Transverse colon (tissue), 4 donors: ENCODE measurements around the gene CIC. TPM values are rescaled to one million over a fixed set of nuclear protein-coding genes. Genes with fewer than 3 reads are reported as not detected.

ENCODE experiments used
- DNase-seq: peaks from one replicate; pipeline ENCODE4 v3.0.0-alpha.2; 2019
- H3K27ac ChIP-seq, 4 donors: fragments of 200-600 bp; sonication (generic); 2 replicates each; pipeline ENCODE4 v1.5.1; 2016 to 2018; ENCODE audit warnings: inconsistent platforms in 4 of 4
- H3K27me3 ChIP-seq: fragments of 200-600 bp; sonication (generic); 2 replicates; pipeline ENCODE4 v1.5.1; 2017; ENCODE audit warnings: inconsistent platforms
- H3K36me3 ChIP-seq, 4 donors: fragments of 200-600 bp; sonication (generic); 2 replicates each; pipeline ENCODE4 v1.5.1; 2017 to 2019; ENCODE audit warnings: inconsistent platforms in 4 of 4
- H3K4me1 ChIP-seq, 4 donors: fragments of 200-600 bp; sonication (generic); 2 replicates each; pipeline ENCODE4 v1.5.1; 2017 to 2020; ENCODE audit warnings: inconsistent platforms in 4 of 4
- H3K4me3 ChIP-seq, 4 donors: fragments of 200-600 bp; sonication (generic); 1 replicate in 1 of 4; 2 replicates in 3 of 4; pipeline versions ENCODE4 v1.5.1 to v1.6.1; 2017 to 2019; ENCODE audit warnings: inconsistent platforms in 4 of 4
- H3K9me3 ChIP-seq, 2 donors: fragments of 200-600 bp; sonication (generic); 2 replicates each; pipeline ENCODE4 v1.5.1; 2017 to 2019; ENCODE audit warnings: inconsistent platforms in 2 of 2
- CTCF ChIP-seq, 5 experiments: fragments of 200-600 bp in 3 of 5; fragments of 450-650 bp in 2 of 5; sonication (generic) in 3 of 5; IDR thresholded peaks; 1 replicate in 2 of 5; 2 replicates in 3 of 5; pipeline ENCODE4 v1.5.1; 2016 to 2017; ENCODE audit warnings: antibody characterized with exemption in 5 of 5, inconsistent platforms in 3 of 5, mild to moderate bottlenecking in 2 of 5, moderate library complexity in 1 of 5
- EP300 ChIP-seq: sonication (generic); formaldehyde crosslinking; IDR thresholded peaks from one replicate; pipeline ENCODE4 v1.6.1; 2017; ENCODE audit warnings: antibody characterized with exemption, low read depth
- POLR2A ChIP-seq: fragments of 450-650 bp; IDR thresholded peaks from one replicate; pipeline ENCODE4 v1.6.1; 2016; ENCODE audit warnings: antibody characterized with exemption, mild to moderate bottlenecking, moderate library complexity
- POLR2AphosphoS5 ChIP-seq, 3 donors: sonication (generic); formaldehyde crosslinking; IDR thresholded peaks; one replicate each; pipeline ENCODE4 v1.6.1; 2016; ENCODE audit warnings: antibody characterized with exemption in 3 of 3
- WGBS, 2 donors: methylation state at CpG; one replicate each; pipeline ENCODE4 v1.1.5; 2018; ENCODE audit warnings: low coverage in 1 of 2; 5-methylcytosine and 5-hydroxymethylcytosine counted together
- in situ Hi-C, 4 donors: fragments of 200-750 bp; cut with MboI; loops; one replicate each; pipeline versions ENCODE4 v1.15.0 to v1.15.1; 2017; ENCODE audit warnings: low sequenced_read_pairs in 3 of 4, low pct_ligation_motif_present in 1 of 4, low pct_unique_long_range_greater_than_20kb in 1 of 4
- intact Hi-C: fragments of 100-400 bp; cut with DNase I; formaldehyde crosslinking; loops from one replicate; pipeline ENCODE4 v1.15.1; 2023; ENCODE audit warnings: low total_unique reads
- total RNA-seq, 4 donors: library from RNA; depleted of rRNA; stranded (reverse); fragments of >200 nt; gene quantifications; one replicate each; pipeline ENCODE4 v1.1.0, GENCODE V29; 2016

CIC gene
- total RNA-seq, 4 donors from 2014 or later = 35.1 to 96.5 (median 43.6) TPM

DNA sequence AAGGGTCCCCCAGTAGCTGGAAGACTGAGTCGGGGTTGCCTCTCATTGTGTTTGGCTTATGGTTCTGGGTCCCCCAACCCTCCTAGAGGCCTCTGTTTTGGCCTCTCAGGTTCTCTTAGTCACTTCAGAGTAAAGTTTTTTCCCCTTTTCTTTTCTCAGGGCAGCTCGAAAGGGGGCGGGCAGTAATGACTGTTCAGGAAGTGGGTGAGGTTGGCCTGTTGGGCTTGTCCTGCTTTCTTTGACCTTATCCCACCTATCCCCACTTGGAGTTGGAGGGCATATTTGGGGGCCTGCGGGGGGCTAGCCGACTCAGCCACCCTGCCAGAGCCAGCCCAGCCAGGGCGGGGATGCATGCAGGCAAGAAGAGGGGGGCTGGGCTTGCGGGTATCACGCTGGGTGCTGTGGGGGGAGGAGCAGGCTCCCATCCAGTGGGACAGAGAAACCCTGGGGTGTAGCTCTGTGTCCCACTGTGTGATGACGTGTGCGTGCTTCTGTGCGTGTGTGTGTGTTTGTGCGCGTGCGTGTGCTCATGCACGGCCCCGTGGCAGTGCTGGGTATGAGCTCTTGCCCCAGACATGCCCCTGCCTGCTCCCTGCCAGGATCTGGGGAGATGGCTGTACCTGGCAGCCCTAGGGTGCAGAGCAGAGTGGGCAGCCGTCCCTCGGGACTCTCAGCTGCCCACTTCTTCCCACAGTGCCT lies 1.4 kb downstream of the CIC start:
- WGBS, 2 donors = 0 to 12% methylated on average over 3 to 10 of the region's 18 CpGs
- intact Hi-C loops = no loop called here
- TF ChIP-seq POLR2AphosphoS5 (IDR thresholded peaks at IDR 0.05) = peak in 2 of 3 donors; percentile 14 to 45
- TF ChIP-seq POLR2A = peak; percentile 13
- TF ChIP-seq CTCF (IDR thresholded peaks at IDR 0.05) = no peak
- Histone ChIP-seq H3K27me3 (no peaks in the 10 kb centered on the region), H3K9me3 (no peaks in the 10 kb centered on the region), H3K4me1 (peaks cover 21 to 38% (median 23%) of the 10 kb centered on the region in 4 donors), H3K27ac (peak overlapping the region; percentile 91 to 95 (median 94)), H3K4me3 (peak overlapping the region; percentile 54 to 77 (median 60)), H3K36me3 (peaks cover 0 to 12% (median 0%) of the 10 kb centered on the region in 4 donors)
- peak; percentile 63 for DNase-seq
- in situ Hi-C loops = no loop called here

DNA sequence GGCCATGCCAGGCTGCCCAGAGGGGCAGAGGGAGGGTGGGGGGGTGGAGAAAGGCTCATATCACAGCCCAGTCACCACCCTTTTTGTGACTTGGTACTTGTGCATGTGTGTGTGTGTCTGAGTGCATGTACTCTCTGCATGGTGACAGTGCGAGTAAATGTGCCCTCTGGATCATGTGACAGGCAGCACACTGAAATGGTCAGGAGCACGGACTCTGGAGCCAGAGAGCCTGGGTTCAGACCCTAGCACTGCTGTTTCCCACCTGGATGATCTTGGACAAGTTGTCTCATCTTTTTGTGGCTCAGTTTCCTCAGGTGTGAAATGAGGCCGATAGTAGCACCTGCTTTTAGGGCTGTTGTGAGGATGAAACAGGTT lies 2.0 kb downstream of the CIC start:
- Histone ChIP-seq H3K27ac (peak overlapping the region; percentile 91 to 95 (median 94)), H3K27me3 (no peaks in the 10 kb centered on the region), H3K4me3 (peak overlapping the region in 3 of 4 donors; percentile 54 to 64 (median 57)), H3K4me1 (peaks cover 21 to 41% (median 23%) of the 10 kb centered on the region in 4 donors), H3K36me3 (peaks cover 0 to 12% (median 0%) of the 10 kb centered on the region in 4 donors), H3K9me3 (no peaks in the 10 kb centered on the region)
- in situ Hi-C loops = no loop called here
- no peak for DNase-seq
- intact Hi-C loops = no loop called here
- 59 to 80% methylated on average over 1 to 3 of the region's 3 CpGs for WGBS, 2 donors
- TF ChIP-seq POLR2AphosphoS5 (IDR thresholded peaks at IDR 0.05) (no peak), EP300 (no peak), POLR2A (no peak), CTCF (IDR thresholded peaks at IDR 0.05) (no peak)

- 94 to 100% methylated on average over 4 to 22 of the region's 35 CpGs for WGBS, 2 donors
- no peaks in the 10 kb centered on the region for H3K9me3 ChIP-seq
- H3K27ac ChIP-seq = peak overlapping the region in 2 of 4 donors; percentile 91 to 95
- no peak for TF ChIP-seq EP300
- TF ChIP-seq POLR2AphosphoS5 (IDR thresholded peaks at IDR 0.05) = no peak
- TF ChIP-seq CTCF (IDR thresholded peaks at IDR 0.05) = no peak
- TF ChIP-seq POLR2A = no peak
- H3K36me3 ChIP-seq = peaks cover 0 to 12% (median 0%) of the 10 kb centered on the region in 4 donors
- DNase-seq = no peak
- H3K4me1 ChIP-seq = peaks cover 21 to 47% (median 27%) of the 10 kb centered on the region in 4 donors
- intact Hi-C loops (no loop called here), in situ Hi-C loops (no loop called here)
- H3K4me3 ChIP-seq = no peak overlapping the region
- H3K27me3 ChIP-seq = no peaks in the 10 kb centered on the region
Measured at GRCh38 chr19:42271861-42272534, 2.9 kb downstream of the CIC start.

- H3K27ac ChIP-seq = no peak overlapping the region
- no peaks in the 10 kb centered on the region for H3K27me3 ChIP-seq
- H3K4me1 ChIP-seq = peaks cover 22 to 51% (median 28%) of the 10 kb centered on the region in 4 donors
- peaks cover 0 to 12% (median 0%) of the 10 kb centered on the region in 4 donors for H3K36me3 ChIP-seq
- TF ChIP-seq EP300 = no peak
- no peak for TF ChIP-seq POLR2AphosphoS5 (IDR thresholded peaks at IDR 0.05)
- no peak for TF ChIP-seq CTCF (IDR thresholded peaks at IDR 0.05)
- 93% methylated on average over 2 of the region's 9 CpGs; no CpG with 5 or more reads in 1 of the 2 donors for WGBS, 2 donors
- H3K4me3 ChIP-seq = no peak overlapping the region
- intact Hi-C loops (no loop called here), in situ Hi-C loops (no loop called here)
- H3K9me3 ChIP-seq = no peaks in the 10 kb centered on the region
- DNase-seq = no peak
Measured at GRCh38 chr19:42272535-42272897, 3.5 kb downstream of the CIC start.
